CMK (cell line): ENCODE measurements around the gene TBC1D22A.
A peak's percentile ranks its signal among the peaks of the same experiment; 100 is the strongest.
"Not testable (repeated sequence)": the region's sequence is repeated elsewhere in the genome, so short reads cannot be mapped to it uniquely, and the experiment has no call there.

Experiments
- DNase-seq: peaks from one replicate; pipeline ENCODE4 v3.0.0-alpha.2; 2010; ENCODE audit warnings: low read depth

The TBC1D22A gene, protein sequence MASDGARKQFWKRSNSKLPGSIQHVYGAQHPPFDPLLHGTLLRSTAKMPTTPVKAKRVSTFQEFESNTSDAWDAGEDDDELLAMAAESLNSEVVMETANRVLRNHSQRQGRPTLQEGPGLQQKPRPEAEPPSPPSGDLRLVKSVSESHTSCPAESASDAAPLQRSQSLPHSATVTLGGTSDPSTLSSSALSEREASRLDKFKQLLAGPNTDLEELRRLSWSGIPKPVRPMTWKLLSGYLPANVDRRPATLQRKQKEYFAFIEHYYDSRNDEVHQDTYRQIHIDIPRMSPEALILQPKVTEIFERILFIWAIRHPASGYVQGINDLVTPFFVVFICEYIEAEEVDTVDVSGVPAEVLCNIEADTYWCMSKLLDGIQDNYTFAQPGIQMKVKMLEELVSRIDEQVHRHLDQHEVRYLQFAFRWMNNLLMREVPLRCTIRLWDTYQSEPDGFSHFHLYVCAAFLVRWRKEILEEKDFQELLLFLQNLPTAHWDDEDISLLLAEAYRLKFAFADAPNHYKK

DNA sequence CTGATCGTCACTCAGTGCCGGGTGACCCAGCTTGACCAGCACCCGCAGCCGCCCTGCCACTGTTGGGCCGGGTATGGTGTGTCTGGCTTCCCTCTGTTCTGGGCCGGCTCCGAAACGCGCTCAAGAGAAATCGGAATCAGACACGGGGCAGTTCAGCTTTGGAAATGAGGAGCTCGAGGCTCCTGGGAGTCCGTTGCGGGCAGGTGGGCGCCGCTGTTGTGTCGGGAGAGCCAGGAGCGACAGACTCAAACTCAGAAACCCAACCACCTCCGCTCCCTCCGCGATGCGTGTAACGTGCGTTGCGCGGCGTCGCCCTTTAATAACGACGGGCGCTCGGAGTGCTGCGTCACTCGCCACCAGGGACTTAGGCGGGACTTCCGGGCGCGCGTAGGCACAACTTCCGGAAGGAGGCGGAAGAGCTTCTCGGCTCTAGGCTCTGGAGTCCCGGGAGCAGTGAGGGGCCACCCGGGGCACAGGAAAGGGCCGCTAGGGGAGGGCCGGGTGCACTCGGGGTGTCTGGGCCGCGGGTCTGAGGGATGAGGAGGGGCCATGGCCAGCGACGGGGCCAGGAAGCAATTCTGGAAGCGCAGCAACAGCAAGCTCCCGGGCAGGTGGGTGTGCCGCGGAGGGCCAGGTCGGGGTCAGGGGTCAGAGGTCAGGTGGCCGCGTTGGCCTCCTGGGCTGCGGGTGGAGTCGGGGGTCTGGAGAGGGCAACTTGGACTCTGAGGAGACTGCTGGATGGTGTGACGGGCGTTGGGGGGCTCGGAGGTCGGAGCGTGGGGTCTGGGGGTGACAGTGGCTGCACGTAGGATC is at the start of gene TBC1D22A:
Gene TBC1D22A, plus strand, starts transcription at position 413 of the 813 bp plus-strand sequence. Its CDS starts 137 bp downstream, at position 550.
- DNase-seq, result peak; percentile 83

DNA sequence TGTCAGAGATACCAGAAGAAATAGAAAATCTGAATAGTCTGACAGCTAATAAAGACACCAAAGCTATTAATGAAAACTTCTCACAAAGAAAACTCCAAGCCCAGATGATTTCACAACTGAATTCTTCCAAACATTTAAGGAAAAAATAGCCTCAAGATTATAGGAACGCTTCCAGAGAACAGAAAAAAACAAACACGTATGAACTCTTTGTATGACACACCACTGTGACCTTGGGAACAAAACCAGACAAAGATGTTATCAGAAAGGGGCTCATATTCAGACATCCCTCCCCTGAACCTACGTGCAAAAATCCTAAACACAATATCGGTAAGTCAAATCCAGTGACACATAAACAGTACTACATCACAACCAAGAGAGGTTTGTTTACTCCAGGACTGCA is 47.9 kb upstream of the TBC1D22A start:
- DNase-seq, result no peak

DNA sequence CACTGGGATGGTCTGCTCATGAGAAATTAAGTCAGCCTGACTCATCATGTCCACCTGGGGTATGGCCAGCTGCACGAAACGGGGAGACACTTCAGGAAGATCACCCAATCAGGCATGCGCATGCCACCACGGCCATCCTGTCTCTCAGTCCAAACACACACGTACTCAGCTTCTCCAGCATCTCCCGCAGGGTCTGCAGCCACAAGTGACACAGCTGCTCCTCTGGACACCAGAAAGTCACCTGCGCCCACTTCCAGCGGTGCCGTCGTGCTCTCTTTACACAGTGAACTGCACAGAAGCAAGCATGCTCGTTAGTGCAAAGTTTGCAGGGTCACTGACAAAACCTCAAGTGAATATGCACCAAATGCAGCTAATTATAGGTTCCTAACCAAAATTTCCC is 42.5 kb upstream of the TBC1D22A start:
- no peak for DNase-seq

DNA sequence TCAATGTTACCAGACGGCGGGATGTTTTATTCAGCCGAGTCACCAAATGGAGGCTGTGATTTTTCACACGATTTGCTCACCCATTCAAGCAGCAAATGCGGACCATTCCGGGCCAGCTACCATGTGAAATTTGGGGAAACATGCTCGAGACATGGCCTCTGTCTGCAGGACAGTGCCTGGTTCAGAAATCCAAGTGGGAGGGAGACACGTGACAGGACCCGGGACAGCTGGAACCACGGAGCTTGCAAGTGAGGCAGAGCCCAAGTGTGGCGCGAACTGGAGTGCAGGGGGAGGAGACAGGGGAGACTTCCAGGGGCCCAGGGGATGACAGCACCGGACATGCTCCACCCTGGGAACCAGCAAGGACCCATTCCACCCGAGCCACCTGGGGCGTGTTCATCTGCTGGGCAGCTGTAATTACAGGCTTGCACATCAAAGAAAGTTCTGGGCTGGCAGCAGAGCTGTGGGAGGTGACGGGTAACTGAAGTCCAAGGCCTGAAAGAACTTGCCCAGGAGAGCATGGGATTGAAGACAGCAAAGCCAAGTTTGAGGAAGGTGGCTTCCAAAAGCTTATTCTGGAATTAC is 40.9 kb upstream of the TBC1D22A start:
- no peak for DNase-seq

DNA sequence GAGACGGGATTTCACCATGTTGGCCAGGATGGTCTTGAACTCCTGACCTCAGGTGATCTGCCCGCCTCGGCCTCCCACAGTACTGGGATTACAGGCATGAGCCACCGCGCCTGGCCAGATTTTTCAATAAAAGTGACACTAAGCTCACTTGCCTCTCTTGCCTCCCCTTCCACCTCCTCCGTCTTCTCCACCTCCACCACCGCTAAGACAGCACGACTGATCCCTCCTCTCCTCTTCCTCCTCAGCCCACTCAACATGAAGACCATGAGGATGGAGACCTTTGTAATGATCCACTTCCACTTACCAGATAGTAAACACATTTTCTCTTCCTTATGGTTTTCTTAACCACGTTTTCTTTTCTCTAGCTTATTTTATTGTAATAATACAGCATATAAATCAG is 38.6 kb upstream of the TBC1D22A start:
- no peak for DNase-seq

DNA sequence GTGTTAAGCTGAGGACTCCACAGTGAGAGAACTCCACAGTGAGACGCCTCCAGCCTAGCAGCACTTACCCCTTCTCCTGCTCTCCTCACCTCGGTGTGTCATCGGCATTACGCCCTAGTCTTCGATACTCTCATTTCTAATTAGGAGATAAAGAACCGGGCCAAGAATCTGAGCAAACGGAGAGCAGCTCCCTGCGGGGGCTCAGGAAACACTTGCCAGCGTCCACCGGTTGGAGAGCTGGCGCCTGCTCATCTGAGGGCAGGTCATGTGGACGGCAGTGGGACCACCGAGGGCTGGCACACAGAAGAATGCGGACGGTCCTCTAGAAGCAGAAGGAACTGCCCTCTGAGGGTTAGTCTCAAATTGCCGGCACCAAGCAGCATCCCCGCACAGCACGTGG is 37.4 kb upstream of the TBC1D22A start:
- no peak for DNase-seq

DNA sequence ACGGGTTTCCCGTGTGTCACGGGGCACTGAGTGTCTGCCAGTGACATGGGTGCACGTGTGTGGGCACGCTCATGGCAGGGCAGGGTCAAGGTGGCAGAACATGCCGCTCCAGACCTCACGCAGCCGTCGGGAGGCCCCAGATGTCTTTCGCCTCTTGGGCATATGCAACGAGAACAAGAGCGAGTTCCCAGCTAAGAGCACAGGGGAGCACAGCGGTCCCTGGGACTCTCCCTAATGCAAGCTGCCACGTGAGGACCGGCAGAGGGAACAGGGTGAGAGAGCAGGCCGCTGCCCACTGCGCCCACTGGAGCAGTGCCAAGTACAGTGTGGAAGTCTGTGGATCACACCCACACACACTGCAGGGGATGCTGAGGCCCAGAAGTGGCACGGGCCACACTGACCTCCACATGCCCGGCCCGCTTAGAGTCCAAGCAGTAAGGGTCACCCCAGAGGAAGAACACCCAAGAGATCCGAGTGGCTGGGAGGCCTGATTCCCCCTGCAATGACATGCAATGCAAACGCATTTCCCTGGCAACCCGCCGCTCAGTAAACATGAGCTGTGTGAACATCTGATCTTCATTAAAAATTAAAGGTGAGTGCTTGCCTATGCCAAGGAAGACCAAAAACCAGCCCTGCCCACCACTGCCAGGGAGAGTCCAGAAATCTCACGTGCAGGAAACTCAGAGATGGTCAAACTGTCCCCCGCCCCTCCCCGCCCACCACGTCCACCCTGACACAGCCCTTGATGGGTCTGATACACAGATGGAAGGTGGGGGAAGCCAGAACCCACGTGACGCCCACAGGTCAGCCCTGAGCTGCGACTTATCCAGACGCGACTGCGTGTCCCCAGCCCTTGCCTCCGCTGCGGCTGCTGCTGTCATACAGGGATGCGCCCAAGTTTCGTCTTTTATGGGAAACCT is 36.1 kb upstream of the TBC1D22A start:
- DNase-seq, result no peak

DNA sequence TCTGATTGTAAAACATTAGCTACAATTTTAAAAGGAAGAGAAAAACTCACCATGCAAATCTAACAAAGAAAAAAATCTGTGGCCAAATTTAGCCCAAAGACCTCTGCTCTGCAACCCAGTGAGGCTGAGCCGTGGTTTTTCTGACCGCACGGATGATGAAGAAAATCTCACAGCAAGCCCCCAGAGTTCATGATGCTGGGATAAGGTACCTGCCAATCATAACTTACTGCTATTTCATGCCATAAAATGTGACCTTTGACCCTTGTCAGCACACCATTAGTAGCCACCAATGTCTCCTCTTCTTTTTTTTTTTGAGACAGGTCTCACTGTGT is 35.5 kb upstream of the TBC1D22A start:
- no peak for DNase-seq

DNA sequence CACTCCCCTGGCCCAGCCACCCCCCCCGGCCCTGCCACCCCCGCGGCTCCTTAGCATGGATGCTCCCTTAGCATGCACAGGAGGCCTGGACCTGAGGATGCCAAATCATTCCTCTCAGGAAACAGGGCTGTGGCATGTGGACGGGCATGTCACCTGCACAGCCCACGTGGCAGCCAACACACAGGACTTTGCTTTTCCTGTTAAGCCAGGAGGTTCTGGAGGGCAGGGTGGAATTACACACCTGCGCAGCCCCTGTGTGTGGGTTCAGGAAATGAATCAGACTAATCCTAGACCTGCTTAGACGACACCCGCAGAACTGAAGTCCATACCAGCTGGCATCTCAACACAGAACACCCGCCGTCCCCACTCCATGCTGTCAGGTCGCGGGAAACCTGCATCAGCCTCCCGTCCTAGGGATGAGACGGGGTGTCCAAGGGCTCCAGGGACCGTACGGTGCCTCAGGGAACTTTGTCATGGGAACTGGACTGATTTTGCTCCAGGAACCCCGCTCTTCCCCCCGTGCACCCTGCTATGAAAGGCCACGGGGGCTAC is 34.6 kb upstream of the TBC1D22A start:
- no peak for DNase-seq

DNA sequence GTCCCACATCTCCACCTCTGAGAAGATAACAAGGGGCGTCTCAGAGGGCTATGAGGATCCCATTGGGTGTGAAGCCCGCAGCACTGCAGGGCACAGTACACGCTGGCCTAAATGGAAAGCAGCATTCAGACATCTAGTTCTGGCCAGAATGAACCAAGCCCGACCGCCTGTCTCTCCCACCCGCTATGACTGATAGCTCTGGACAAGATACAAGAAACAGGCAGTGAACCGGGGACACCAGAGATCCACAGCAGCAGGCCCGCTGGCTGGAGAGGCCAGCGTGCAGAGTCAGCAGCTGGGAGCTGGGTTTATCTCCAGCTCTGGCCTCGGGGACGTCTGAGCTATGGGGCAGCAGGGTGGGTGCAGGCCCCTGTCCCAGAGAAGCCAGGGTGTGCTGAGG is 34.0 kb upstream of the TBC1D22A start:
- no peak for DNase-seq

DNA sequence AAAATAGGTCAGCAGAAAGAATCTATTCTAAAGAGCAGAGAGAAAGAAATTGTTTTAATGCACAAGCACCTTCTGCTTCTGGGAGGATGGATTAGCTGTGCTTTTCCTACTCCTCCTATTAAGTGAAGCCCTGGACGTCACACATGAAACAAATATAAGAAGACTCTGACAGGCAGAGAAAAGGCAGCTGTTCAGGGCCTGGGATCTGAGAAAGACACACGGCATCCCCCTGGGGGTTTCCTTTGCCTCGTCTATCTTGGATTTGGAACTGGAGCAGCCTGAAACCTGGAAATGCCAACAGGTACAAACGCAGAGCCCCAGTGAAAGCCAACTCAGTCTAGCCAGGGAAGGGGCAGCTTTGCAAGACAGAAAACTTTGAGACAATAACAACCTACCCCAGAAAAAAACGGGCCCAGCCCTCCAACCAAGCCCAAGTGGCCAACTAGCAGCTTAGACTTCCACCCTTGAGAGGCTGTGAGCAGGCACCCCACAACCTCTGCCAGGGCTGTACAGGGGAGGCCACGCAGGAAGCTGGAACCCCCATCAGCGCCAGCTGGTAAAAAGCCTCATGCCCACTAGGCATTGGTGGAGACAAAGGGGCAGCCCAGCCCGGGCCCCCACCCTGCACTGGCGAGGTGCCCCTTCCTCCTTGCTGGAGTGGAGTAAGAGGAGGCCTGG is 31.7 kb upstream of the TBC1D22A start:
- no peak for DNase-seq

DNA sequence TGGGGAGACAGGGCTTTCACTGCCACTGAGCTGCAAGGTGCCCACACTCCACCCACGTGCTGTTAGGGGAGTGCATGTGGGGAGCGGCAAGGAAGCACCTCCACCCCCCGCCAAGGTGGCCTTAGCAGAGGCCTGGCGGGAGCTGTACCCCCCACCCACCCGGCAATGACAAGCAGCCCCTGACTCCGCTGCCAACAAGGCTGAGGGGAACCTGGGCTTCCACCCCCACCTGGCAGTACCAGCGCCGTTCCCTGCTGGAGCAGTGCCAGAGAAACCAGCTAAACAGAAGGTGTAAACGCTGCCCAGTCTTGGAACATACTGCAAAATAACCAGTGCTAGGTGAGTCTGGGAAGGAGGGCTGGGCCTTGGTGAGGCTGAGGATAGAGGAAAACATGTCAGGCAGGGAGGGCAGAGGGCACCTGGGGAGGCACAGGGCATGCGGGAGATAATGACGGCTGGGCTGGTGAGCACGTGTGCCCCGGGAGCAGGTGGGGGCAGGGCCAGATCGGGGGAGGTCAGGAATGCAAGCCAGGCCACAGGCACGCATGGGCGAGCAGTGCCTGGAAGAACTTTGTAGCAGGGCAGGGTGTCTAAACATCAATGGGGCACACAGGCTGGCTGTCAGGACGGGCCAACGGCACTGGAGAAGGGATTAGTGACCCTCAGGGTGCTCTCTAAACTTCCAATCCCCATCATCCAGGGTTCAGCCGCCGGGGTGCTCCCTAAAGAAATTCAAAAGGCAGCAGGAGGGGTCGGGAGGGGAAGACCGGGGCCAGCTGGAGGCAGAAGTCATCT is 31.0 kb upstream of the TBC1D22A start:
- no peak for DNase-seq

DNA sequence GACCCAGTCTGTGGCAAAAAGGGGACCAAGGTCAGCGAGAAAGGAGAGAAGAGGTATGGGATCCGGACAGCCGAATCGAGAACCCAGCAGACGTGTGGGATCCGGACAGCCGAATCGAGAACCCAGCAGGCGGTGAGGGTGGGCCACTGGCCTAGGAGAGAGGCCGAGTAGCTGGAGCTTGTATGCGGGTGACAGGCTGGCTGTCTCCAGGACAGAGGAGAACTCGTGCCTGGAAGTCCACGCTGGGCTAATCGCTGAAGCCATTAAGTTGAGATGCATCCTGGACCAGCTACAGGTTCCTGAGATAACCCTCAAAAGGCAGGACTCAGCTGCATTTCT is 30.4 kb upstream of the TBC1D22A start:
- DNase-seq, result no peak

DNA sequence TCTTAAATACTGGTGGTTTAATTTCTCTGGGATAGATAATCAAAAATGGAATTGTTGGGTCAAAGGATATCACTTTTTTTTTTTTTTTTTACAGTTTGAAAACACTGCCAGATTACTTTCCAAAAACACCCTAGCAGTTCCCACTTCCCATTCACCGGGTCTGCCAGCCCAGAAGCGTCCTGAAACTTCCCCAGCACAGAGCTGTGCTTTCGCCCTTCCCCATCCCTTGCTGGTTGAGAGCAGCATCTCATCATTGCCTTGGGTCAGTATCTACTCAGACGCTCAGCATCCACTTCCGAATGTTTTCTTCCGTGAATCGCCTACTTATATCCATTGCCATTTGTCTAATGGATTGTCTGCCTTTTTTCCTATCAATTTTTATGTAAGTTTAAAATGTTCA is 29.9 kb upstream of the TBC1D22A start:
- DNase-seq, result no peak

DNA sequence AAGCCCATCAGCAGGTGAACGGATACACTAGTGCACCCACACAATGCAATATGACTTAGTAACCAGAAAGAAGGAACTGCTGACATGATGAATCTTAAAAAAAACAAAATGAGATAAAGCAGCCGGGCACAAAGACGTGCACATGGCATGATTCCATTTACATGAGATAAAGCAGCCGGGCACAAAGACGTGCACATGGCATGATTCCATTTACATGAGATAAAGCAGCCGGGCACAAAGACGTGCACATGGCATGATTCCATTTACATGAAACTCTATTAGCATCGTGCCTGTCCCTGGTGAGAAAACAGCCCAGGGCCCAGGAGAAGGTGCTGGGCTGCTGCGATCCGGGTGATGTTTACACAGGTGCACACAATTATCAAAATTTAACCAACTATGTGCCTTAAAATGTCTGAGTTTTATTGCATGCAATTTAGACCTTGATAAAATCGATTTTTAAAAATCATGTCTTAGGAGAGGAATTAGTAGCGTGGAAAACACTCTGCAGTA is 28.2 kb upstream of the TBC1D22A start:
- DNase-seq, result not testable (repeated sequence)

DNA sequence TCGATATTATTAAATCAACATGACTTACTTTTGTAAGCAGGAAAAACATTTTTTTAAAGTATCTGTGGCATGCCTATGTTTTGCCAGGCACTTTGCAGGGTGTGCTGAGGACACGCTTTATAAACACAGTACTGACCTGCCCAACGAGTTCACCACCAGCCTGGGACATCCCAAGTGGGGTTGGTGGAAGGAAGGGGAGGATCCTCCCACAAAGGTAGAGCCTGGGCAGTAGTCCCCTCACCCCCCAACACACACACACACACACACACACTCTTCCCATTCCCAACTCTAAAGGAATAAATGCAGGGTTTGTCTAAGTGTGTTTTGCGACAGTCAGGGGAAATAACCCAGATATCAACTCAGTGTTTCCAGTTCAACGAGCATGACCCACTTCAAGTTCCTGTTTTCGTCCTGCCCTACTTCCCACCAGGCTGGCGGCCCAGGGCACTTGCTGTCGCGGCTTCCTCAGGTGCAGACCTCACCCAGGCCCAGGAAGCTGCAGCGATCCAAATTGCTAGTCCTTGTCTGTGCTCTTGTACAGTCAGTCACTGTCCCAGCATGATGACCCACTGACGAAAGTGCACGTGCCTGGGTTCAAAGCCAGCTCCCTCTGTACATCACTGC is 27.5 kb upstream of the TBC1D22A start:
- DNase-seq, result peak; percentile 69

DNA sequence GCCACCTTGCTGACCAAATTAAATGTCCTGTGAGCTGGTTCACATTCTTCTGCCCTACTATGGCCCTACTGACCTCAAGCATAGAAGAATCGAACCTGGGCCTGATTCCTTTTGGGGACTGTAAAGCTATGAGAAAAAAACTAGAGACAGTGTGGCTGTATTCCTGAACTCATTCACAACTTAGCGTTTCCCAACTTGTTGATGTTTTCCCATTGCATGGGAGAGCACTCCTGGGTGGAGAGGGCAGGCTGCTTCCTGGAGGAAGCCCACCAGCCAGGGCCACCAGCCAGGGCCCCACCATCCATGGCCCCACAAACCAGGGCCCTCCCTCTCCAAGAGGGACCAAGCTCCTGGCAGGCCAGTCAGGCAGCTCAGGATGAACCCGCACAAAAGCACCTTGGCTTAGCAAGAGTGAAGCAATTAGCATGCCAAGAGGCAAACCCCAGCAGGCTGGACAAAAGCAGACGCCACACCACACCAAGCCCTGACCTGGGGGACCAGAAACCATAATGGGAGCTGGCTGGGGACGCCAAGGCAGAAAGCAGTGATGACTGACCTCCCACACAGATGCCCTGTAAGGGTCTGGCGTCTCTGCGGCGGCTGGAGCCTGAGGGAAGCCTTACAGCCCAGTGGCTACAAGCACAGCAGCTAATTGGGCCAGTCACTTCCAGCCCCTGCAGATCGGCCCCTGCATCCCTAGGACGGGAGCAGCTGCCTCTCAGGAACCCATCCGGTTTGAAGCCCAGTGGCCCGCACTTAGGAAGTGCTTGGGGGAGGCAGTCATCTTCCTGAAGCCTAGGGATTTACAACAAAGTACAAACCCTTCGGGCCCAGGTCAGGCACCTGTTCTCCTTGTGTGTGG is 26.5 kb upstream of the TBC1D22A start:
- no peak for DNase-seq

DNA sequence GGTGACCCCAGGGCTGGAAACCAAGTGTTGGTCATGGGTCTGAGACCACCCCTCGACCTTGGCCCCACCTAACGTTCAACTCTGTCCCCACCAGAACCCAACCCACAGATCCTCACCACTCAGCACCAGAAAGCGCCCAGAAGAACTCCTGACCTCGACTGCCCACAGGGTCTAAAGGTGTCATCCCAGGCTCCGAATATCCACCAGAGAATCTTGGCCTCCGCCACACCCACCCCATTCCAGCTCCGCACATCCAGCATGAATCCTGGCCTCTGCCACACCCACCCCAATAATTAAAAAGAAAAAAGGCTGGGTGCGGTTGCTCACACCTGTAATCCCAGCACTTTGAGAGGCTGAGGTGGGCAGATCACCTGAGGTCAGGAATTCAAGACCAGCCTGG is 25.7 kb upstream of the TBC1D22A start:
- DNase-seq, result no peak
